NCI-H524 (cell line): Measurements from ENCODE around the gene SLC39A11.
"Not testable (repeated sequence)": the region's sequence is repeated elsewhere in the genome, so short reads cannot be mapped to it uniquely, and the experiment has no call there.

Experiments
- DNase-seq, 2 experiments: peaks; one replicate each; lab custom pipeline; 2025; lab: John Stamatoyannopoulos, UW

Gene SLC39A11

DNA sequence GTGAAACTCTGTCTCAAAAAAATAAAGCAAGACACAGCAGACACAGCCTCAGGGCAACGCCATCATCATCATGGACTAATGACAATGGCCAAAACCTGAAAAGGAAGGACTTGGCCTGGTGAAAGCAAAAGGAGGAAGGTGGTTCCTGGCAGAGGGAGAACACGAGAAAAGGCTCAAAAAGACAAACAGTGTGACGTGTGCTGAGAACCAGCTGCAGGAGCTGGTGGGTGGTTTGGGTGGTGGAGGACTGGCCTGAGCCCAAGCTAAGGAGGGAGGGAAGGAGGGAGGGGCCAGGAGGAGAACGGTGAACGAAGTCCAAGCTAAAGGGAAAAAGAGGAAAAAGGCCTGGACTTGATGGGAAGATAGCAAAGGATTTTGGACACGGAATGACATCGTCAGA is 85.1 kb downstream of the SLC39A11 start:
- DNase-seq = no peak

DNA sequence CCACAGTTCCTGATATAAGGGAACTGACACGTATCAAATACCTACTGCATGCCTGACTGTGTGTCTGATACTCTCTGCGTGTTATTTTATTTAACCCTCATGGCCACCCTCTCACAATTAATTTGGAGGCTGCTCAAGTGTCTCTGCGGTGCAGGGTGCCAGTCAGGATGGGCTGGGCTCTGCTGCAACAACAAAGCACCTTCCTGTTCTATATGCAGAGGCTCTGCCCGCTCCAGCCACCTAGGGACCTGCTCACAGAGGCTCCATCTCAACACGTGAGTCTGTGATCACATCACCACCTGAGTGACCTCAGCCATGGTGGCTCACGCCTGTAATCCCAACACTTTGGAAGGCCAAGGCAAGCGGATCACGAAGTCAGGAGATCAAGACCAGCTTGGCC is 87.1 kb downstream of the SLC39A11 start:
- no peak for DNase-seq

DNA sequence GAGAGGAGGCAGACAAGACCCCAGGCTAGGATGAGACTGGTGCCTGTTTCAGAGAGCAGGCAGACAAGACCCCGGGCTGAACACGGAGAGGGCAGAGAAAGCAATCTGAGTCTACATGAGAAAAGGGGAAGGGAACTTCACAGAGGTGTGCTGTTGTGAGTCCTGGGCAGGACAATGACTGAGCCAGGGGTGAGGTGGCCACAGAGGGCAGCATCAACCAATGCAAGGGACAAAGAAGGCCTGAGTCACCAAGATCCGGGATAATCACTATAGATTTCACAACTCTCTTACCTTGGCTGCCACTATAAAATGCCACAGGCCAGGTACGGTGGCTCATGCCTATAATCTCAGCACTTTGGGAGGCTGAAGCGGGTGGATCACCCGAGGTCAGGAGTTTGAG is 89.0 kb downstream of the SLC39A11 start:
- no peak for DNase-seq

DNA sequence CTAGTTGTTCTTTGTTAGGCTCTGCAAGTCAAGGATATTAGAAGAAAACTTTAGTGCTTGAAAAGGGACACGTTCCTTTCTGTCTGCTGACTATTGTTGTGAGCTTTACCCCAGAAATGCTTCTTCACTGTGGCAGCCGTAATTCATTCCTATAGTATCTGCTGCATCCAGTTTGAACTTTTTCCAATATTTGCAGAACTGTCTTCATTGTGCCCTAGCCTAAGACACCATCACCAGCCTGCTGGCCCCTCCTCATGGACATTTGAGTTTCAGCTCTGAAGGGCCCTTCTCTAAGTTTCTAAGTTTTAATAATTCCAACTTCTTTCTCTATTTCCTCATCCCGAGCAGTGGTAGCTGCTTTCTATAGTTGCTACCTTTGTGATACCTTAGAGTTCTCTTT is 91.7 kb downstream of the SLC39A11 start:
- DNase-seq = no peak

DNA sequence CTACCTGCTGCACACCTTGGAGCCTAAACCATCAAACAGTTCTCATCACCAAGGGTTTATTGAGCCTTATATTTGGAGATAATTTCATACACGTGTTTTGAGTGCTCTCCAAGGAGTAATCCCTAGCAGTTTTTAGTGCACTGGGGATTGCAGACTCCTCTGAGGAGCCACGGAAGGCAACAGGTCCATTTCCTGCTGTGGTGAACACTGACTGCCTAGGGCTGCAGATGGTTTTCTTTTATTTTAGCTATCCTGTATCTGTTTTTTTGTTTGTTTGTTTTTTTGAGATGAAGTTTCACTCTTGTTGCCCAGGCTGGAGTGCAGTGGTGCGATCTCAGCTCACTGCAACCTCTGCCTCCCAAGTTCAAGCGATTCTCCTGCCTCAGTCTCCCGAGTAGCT is 93.0 kb downstream of the SLC39A11 start:
- not testable (repeated sequence) for DNase-seq

DNA sequence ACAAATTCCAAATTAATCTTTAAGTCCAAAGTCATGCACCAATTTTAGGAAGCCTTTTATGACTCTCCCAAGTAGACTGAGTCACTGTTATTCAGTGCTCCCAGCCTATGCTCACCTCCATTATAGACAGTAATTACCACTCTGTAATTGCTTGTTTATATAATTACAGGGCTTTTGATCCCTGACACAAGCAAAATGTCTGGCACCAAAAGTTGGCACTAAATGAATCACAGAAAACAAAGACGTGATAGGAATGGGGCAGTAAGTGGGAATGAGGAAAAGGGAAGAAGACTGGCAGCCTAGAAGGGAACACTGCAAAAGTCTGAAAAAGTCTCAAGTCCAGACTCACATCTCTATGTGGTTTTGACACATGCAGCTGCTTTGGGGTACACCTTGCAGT is 94.1 kb downstream of the SLC39A11 start:
- DNase-seq = no peak

- DNase-seq = no peak
Observed at GRCh38 chr17:72997559-72997958, 94.9 kb downstream of the SLC39A11 start.

- peak; percentile 94 to 98 for DNase-seq
Observed at GRCh38 chr17:72996791-72997190, 95.7 kb downstream of the SLC39A11 start.

GRCh38 chr17:72995008-72995656 is 97.4 kb downstream of the SLC39A11 start:
- DNase-seq = peak in 1 of 2 experiments; percentile 28

DNA sequence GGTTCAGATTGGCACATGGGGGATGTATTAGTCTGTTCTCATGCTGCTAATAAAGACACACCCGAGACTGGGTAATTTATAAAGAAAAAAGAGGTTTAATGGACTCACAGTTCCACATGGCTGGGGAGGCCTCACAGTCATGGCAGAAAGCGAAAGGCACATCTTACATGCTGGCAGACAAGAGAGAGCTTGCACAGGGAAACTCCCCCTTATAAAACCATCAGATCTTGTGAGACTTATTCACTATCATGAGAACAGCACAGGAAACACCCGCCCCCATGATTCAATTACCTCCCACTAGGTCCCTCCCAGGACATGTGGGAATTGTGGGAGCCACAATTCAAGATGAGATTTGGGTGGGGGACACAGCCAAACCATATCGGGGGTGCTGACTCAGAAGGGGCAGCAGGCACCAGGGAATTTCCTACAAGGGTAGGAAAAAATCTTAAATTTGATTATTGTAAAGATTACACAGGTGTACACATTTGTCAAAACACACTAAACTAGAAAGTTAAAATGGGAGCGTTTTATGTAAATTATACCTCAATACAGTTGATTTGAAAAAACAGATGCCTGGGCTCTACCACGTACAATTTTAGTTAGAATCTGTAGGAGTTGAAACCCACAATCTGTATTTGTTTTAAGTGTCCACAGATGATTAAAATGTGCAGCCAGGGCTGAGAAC is 99.6 kb downstream of the SLC39A11 start:
- not testable (repeated sequence) for DNase-seq

DNA sequence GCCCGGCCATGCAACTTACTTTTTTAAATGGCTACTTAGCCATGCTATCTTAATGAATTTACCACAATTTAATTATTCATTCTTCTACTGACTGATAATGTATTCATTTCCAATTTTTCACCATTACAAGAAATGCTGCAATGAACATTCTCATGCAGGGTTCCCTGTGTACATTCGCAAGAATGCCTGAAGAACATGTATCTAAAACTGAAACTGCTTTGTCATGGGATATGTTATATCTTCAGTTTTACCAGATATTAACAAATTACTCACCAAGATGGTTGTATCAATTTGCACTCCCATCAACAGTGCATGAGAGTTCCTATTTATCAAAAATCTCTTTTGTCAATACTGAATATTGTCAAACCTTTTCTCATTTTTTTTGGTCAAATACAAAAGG is 100.8 kb downstream of the SLC39A11 start:
- no peak for DNase-seq

DNA sequence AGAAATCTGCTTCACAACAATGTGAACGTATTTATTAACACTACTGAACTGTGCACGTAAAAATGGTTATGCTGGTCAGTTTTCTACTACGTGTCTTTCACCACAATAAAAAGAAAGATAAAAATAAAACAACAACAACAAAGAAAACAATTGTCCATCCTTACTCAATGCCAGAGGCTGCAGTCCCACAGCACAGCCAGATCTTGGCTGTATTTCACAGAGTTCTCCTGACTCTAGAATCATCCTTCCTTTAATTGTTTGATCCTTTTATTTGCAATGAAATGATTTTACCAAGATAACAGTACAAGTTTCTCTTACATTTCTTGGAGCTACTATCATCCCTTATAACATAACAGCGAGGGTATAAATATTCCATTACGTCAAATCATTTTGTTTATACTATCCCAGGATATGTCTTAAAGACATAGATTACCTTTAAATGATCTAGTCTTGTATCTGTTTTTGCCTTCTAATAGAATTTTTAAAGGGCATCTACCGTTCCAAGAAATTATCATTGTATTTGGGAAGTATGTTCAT is 103.3 kb downstream of the SLC39A11 start:
- no peak for DNase-seq

DNA sequence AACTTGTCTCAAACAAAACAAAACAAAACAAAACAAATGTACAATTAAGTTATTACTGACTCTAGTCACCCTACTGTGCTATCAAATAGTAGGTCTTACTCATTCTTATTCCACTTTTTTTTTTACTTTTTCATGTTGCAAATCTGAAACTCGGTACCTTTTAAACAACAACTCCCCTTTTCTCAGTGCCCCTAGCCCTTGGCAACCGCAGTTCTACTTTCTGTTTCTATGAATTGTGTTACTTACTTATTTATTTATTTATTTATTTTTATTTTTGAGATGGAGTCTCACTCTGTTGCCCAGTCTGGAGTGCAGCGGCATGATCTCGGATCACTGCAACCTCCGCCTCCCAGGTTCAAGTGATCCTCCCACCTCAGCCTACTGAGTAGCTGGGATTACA is 104.0 kb downstream of the SLC39A11 start:
- DNase-seq = no peak

GRCh38 chr17:72987166-72987565 is 105.3 kb downstream of the SLC39A11 start:
- DNase-seq = peak; percentile 83 to 88

DNA sequence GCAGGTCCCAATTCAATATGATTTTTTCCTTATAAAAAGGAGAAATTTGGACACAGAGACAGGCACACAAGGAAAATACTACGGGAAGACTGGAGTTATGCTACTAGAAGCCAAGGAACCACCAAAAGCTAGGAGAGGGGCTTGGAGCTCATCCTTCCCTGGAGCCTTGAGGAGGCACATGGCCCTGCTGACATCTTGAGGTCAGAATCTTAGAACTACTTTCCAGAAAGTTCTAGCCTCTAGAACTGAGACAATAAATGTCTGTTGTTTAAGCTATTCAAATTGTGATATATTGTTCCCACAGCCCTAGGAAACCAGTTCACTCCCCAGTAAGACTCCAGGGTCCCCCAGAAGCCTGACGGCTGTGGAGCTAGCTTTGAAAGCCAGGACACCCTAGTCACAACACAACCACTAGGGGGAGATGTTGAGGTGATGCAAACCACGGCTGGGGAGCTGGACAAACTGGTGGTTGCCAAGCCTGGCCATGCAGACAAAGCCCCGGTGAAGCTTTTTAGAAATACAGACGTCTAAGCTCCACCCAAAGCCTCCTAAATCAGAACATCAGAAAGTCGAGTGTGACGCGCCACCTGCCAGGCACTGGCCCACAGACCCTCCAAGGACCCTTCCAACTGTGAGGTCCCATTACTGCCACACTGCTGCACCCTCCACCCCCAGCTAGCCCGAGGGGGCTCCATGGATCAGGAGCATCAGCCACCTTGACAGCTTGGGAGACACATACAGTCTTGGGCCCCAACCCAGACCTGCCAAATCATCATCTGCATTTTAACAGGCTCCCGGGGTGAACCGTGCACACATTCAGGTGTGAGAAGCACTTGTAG is 106.4 kb downstream of the SLC39A11 start:
- peak; percentile 96 to 99 for DNase-seq

GRCh38 chr17:72984926-72985325 is 107.6 kb downstream of the SLC39A11 start:
- no peak for DNase-seq

- DNase-seq = no peak
Observed at GRCh38 chr17:72984145-72984925, 108.2 kb downstream of the SLC39A11 start.

DNA sequence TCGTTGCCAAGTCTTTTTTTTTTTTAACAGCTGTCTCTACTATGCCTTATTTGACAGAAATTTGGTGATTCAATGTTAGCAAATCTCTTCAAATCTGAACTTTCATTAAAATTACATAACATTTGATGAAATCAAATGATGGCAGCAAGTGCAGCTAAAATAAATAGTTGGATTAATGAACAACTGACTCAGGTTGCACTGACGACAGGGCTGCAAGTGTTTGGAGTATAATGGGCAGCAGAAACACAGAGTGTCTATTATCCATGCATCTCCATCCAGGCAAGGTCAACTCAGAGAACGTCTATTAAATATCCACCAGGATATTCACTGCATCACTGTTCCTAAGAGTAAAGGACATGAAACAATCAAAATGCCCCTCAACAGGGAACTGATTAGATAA is 109.8 kb downstream of the SLC39A11 start:
- DNase-seq = no peak

DNA sequence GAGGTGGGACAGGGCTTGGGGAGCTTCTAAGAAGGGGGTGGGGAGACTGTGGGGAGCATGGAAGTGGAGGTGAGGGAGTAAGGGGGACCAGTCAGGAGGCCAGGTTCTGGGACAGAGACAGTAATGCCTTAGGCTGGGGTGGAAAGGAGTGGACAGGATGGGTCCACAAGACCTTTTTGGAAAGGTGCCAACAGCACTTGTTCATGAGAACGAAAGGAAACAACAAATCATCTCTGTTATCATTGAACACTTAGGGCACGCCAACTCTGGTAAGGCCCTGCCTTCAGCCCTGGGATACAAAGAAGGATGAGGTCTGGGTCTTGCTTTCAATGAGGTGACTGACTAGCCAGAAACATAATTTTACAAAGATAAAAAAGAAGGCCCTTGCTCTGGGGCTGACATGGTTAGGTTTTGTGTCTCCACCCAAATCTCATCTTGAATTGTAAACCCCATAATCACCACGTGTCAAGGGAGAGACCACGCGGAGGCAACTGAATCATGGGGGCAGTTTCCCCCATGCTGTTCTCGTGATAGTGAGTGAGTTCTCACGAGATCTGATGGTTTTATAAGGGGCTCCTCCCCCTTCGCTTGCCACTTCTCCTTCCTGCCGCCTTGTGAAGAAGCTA is 113.8 kb downstream of the SLC39A11 start:
- no peak for DNase-seq

DNA sequence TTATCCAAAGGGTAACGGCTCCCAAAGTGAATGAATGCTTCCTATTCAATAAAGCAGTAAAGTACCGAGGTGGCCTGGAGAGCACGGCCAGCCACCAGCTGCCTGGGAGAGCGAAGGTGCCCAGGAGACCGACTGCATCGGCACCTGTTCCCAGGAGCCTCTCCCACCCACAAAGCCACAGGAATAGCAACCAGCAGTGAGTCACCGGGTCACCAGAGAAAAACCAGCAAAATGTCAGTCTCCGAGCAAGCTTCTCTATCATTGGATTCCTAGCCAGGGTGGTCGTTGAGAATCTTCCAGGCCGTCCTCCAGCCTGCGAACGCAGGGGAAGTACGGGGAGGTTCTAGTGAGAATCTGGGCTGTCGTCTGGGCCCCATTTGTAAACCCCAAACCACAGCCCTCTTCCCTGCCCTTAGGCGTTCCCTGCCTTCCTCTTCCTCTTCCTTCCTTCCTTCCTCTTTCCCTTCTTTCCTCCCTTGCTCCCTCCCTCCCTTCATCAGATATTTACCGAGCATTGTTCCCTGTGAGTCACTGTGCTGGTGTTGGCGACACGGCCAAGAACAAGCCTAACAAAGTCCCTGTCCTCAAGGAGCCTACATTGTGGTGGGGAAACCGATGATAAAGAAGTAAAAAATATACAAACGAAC is 114.6 kb downstream of the SLC39A11 start:
- DNase-seq = no peak
